ENCODE measurements around the gene CDH12. TPM values are rescaled to one million over a fixed set of nuclear protein-coding genes. Genes with fewer than 3 reads are reported as not detected.

The CDH12 gene
- total RNA-seq, 1 donor from 2014 or later: 38.3 TPM

- FAIRE-seq (no peak), DNase-seq (ENCODE audit: low spot score in 2 of 2) (no peak)
These were observed 1046.2 kb downstream of the CDH12 start for GRCh38 chr5:21806943-21807342.

- DNase-seq (ENCODE audit: low spot score in 2 of 2) (no peak), FAIRE-seq (no peak)
These were observed 1046.9 kb downstream of the CDH12 start for GRCh38 chr5:21806271-21806670.

DNA sequence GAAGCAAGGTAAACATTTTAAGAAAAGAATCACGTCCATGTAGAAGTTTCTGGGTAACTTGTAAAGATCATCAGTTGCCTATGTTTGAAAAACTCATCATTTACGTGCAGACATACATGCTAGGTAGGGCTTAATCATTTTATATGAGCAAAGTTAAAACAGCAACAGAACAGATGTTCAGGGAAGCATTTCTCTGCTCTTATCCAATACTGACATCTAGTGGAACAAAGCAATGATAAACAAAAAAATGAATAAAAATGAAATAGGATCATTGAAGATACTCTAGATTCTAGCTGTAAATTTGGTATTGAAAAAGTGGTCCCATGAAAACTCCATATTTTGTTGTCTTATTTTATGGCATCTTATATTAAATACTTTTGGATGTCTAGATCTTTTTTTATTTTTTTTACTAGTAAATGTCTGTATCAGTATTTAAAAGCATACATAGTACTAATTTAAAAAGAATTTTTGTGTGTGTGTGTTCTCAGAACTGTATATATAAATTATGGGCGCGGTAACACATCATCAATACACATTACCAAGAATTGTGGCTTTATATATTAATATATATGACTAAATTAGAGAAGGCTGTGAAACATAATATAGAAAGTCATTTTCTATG lies 1050.2 kb downstream of the CDH12 start:
- peak; percentile 82 for FAIRE-seq
- DNase-seq (ENCODE audit: low spot score in 2 of 2): peak in 1 of 2 donors; percentile 8

DNA sequence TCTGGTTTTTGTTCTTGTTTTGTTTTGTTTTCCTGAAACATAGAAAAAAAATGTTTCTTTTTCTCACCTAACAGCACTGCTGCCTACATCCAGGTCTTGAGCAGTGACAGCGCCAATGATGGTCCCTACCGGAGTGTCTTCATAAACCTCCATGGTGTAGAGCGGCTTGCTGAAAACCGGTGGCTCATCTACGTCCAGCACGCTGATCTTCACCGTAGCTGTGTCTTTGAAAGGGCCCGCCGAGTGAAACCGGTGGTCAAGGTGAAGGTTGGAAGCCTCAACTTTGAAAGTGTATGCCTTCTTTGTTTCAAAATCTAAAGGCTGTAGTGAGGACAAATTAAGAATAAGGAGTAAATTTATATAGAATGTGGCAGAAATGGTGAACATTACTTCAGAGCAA lies 1051.0 kb downstream of the CDH12 start:
- DNase-seq (ENCODE audit: low spot score in 2 of 2) (no peak), FAIRE-seq (no peak)

GRCh38 chr5:21792748-21793147 lies 1060.4 kb downstream of the CDH12 start:
- no peak for DNase-seq (ENCODE audit: low spot score in 2 of 2)
- no peak for FAIRE-seq

GRCh38 chr5:21791304-21791703 lies 1061.8 kb downstream of the CDH12 start:
- DNase-seq (ENCODE audit: low spot score in 2 of 2) (no peak), FAIRE-seq (no peak)

GRCh38 chr5:21784487-21784886 lies 1068.7 kb downstream of the CDH12 start:
- FAIRE-seq (no peak), DNase-seq (ENCODE audit: low spot score in 2 of 2) (no peak)

- no peak for DNase-seq (ENCODE audit: low spot score in 2 of 2)
- no peak for FAIRE-seq
These were observed 1070.0 kb downstream of the CDH12 start for GRCh38 chr5:21783074-21783679.

- FAIRE-seq (no peak), DNase-seq (ENCODE audit: low spot score in 2 of 2) (no peak)
These were observed 1076.7 kb downstream of the CDH12 start for GRCh38 chr5:21776466-21776865.

DNA sequence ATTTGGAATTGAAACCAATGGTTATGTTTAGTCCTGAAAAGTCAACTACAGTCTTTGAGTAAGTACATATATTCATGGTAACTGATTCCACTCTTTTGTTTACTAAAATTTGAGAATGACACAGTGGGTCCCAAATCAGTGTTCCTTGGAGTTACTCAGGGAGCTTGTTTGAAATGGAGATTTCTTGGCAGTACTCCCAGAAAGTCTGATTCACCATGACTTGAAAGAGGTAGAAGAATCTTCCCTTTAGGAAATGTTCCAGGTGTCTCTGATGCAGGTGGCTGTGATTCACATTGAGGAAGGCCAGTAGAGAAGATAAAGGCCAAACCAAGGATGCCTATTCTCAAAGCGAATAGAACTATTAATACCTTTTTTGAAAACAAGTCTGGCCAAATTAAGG lies 1078.3 kb downstream of the CDH12 start:
- no peak for FAIRE-seq

GRCh38 chr5:21774281-21774680 lies 1078.9 kb downstream of the CDH12 start:
- no peak for FAIRE-seq
- no peak for DNase-seq (ENCODE audit: low spot score in 2 of 2)

More for the DNA sequence above, 1078.3 kb downstream of the CDH12 start:
- DNase-seq (ENCODE audit: low spot score in 2 of 2): peak in 1 of 2 donors; percentile 1

DNA sequence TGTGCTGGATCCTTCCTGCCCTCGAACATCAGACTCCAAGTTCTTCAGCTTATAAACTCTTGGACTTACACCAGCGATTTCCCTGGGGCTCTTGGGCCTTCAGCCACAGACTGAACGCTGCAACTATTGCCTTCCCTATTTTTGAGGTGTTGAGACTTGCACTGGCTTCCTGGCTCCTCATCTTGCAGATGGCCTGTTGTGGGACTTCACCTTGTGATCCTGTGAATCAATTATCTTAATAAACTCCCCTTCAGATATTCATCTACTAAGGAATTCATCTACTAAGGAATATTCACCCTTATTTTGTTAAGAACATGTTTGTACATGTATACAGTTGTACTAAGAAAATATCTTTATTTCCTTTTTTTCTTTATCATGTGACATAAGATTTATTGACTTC lies 1079.7 kb downstream of the CDH12 start:
- DNase-seq (ENCODE audit: low spot score in 2 of 2) (no peak), FAIRE-seq (no peak)

- FAIRE-seq: no peak
These were observed 1087.7 kb downstream of the CDH12 start for GRCh38 chr5:21765406-21765805.

GRCh38 chr5:21739096-21739495 lies 1114.0 kb downstream of the CDH12 start:
- DNase-seq (ENCODE audit: low spot score in 2 of 2) (no peak), FAIRE-seq (no peak)

More at GRCh38 chr5:21765406-21765805, 1087.7 kb downstream of the CDH12 start:
- no peak for DNase-seq (ENCODE audit: low spot score in 2 of 2)

DNA sequence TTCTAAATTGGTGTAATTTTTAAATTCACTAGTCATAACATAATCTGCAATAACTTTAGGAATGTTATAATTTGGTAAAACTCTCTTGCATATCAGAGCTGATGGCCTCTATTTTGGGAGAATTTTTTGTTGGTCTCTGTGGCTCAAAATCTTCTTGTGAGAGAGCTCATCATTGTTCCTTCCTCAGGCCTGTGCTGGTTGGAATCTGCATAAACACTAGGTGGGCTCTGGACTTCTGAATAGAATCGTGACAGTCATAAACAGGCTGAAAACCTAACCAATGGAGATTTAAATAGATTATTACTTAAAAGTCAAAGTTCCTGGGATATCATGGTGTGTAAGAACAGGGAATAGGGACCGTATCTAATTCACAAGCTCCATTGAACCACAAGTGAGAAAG lies 1129.6 kb downstream of the CDH12 start:
- FAIRE-seq: no peak
- DNase-seq (ENCODE audit: low spot score in 2 of 2): no peak

- FAIRE-seq (no peak), DNase-seq (ENCODE audit: low spot score in 2 of 2) (no peak)
These were observed 1141.0 kb downstream of the CDH12 start for GRCh38 chr5:21711866-21712758.

- FAIRE-seq (no peak), DNase-seq (ENCODE audit: low spot score in 2 of 2) (no peak)
These were observed 1143.4 kb downstream of the CDH12 start for GRCh38 chr5:21709770-21710169.

- FAIRE-seq (no peak), DNase-seq (ENCODE audit: low spot score in 2 of 2) (no peak)
These were observed 1148.0 kb downstream of the CDH12 start for GRCh38 chr5:21704974-21705668.

DNA sequence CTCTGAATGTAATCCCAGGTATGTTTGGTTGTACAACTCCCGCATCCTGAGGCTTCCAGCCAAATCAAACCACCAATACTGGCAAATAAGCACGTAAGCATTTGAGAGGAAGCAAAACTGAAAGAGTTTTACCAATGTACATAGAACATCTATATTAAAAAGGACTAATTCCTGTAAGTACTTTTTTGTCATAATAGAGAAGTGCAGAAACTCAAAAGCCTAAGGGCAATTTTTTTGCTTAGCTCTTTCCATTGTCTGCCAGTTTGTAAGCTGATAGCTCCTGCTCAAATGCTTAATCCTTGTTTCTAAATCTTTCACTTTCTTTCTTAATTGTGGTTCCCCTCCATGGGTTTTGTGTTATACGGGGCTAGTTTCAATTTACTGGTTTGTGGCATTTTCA lies 1151.8 kb downstream of the CDH12 start:
- FAIRE-seq: no peak
- DNase-seq (ENCODE audit: low spot score in 2 of 2): no peak
